ENCODE results near the gene ACADSB. TPM values are rescaled to one million over a fixed set of nuclear protein-coding genes. Genes with fewer than 3 reads are reported as not detected.

Gene ACADSB
- total RNA-seq, 4 donors from 2014 or later, result 7.5 to 13.5 (median 10.4) TPM

DNA sequence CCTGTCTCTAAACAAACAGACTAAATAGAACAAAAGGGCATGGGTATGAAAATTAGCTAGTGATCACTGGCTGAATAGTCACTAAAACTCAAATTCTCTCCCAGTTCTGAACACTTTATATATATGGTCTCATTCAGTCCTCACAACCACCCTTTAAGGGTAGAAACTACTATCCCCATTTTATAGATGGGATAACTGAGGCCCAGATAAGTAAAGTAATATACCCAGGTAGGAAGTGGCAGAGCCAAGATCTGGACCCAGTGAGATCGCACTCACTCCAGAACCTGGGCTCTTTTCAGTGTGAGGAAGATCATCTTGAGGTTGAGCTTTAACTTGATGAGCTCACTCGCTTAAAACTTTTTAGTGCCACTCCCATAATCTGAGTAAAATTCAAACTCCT, 24.1 kb upstream of the ACADSB start:
- H3K36me3 ChIP-seq, result no peaks in the 10 kb centered on the region
- no peak for TF ChIP-seq POLR2A (IDR thresholded peaks at IDR 0.05)
- TF ChIP-seq, protein P1, sequence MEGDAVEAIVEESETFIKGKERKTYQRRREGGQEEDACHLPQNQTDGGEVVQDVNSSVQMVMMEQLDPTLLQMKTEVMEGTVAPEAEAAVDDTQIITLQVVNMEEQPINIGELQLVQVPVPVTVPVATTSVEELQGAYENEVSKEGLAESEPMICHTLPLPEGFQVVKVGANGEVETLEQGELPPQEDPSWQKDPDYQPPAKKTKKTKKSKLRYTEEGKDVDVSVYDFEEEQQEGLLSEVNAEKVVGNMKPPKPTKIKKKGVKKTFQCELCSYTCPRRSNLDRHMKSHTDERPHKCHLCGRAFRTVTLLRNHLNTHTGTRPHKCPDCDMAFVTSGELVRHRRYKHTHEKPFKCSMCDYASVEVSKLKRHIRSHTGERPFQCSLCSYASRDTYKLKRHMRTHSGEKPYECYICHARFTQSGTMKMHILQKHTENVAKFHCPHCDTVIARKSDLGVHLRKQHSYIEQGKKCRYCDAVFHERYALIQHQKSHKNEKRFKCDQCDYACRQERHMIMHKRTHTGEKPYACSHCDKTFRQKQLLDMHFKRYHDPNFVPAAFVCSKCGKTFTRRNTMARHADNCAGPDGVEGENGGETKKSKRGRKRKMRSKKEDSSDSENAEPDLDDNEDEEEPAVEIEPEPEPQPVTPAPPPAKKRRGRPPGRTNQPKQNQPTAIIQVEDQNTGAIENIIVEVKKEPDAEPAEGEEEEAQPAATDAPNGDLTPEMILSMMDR (IDR thresholded peaks at IDR 0.05), result no peak
- no peak overlapping the region for H3K4me3 ChIP-seq
- H3K27ac ChIP-seq, result no peak overlapping the region
- DNase-seq, result no peak
- WGBS, 2 donors, result 91 to 93% methylated on average over 2 of the region's 2 CpGs
- intact Hi-C loops (cut with DNase I), result no loop called here
- H3K9me3 ChIP-seq, result no peaks in the 10 kb centered on the region
- H3K27me3 ChIP-seq, result no peaks in the 10 kb centered on the region
- peaks cover 4 to 17% (median 6%) of the 10 kb centered on the region in 3 donors for H3K4me1 ChIP-seq

DNA sequence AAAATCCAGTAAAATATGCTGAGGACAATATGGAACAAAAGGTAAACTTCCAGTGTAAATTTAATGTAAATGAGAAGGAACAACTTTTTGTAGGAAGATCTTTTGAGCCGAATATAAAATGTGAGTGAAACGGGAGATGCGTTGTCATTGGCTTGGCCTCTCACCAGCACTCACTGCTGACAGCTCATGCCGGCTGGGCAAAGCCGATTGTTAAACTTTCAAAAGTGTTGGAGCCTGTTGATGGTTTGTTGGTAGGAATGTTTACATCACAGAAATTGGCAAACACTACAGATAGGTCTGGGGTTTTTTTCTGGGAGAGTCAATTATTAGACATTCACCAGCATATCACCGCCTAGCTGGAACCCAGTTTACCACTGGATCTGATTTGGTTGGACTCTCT, 22.5 kb upstream of the ACADSB start:
- 70 to 77% methylated on average over 6 of the region's 6 CpGs for WGBS, 2 donors
- no peaks in the 10 kb centered on the region for H3K27me3 ChIP-seq
- H3K4me1 ChIP-seq, result peaks cover 0 to 5% (median 0%) of the 10 kb centered on the region in 3 donors
- TF ChIP-seq POLR2A (IDR thresholded peaks at IDR 0.05), result no peak
- TF ChIP-seq, protein P1 (IDR thresholded peaks at IDR 0.05), result no peak
- intact Hi-C loops (cut with DNase I), result no loop called here
- no peak overlapping the region for H3K4me3 ChIP-seq
- no peak overlapping the region for H3K27ac ChIP-seq
- no peaks in the 10 kb centered on the region for H3K9me3 ChIP-seq
- DNase-seq, result no peak
- H3K36me3 ChIP-seq, result peaks cover 0 to under 1% (median 0%) of the 10 kb centered on the region in 3 donors

DNA sequence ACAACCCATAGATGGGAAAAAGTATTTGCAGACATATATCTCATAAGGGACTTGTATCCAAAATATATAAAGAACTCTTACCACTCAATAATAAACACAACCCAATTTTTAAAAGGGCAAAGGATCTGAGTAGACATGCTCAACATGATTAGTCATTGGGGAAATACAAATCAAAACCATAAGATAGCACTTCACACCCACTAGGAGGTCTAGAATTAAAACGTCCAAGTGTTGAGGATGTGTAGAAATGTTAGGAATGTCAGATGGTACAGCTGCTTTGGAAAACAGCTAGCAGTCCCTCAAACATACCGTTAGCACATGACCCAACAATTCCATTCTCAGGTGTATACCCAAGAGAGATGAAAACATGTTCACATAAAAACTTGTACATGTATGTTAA, 20.3 kb upstream of the ACADSB start:
- DNase-seq, result no peak
- Histone ChIP-seq H3K4me3 (no peak overlapping the region), H3K27ac (no peak overlapping the region), H3K36me3 (peaks cover 0 to 22% (median 0%) of the 10 kb centered on the region in 3 donors), H3K27me3 (no peaks in the 10 kb centered on the region), H3K9me3 (no peaks in the 10 kb centered on the region), H3K4me1 (no peaks in the 10 kb centered on the region)
- intact Hi-C loops (cut with DNase I), result no loop called here
- WGBS, 2 donors, result 56 to 60% methylated on average over 2 of the region's 2 CpGs
- TF ChIP-seq POLR2A (IDR thresholded peaks at IDR 0.05), result no peak
- TF ChIP-seq, protein P1 (IDR thresholded peaks at IDR 0.05), result no peak

DNA sequence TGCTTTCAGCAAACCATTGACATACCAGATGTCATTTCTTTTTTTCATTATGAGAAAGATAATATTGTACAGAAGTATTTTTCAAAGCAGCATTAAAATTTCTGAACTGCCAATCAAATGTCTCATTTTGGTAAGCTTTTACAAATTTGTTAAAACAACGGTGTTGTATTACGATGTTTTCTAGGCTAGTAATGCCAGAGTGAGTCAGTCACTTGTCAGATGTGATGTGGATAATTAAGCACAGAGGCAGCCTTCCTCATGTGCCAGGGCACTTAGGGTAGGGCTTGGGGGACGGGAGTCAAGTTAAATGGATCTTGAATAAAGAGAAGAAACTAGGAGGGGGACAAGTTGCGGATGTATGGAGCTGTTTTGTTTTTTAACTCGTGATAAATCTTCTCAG, 18.5 kb upstream of the ACADSB start:
- intact Hi-C loops (cut with DNase I), result no loop called here
- Histone ChIP-seq H3K4me3 (no peak overlapping the region), H3K27me3 (no peaks in the 10 kb centered on the region), H3K27ac (no peak overlapping the region), H3K4me1 (no peaks in the 10 kb centered on the region), H3K9me3 (no peaks in the 10 kb centered on the region), H3K36me3 (peaks cover 0 to 40% (median 5%) of the 10 kb centered on the region in 3 donors)
- WGBS, 2 donors, result 56 to 71% methylated on average over 5 of the region's 5 CpGs
- DNase-seq, result no peak
- TF ChIP-seq POLR2A (IDR thresholded peaks at IDR 0.05), result no peak
- TF ChIP-seq, protein P1 (IDR thresholded peaks at IDR 0.05), result no peak

DNA sequence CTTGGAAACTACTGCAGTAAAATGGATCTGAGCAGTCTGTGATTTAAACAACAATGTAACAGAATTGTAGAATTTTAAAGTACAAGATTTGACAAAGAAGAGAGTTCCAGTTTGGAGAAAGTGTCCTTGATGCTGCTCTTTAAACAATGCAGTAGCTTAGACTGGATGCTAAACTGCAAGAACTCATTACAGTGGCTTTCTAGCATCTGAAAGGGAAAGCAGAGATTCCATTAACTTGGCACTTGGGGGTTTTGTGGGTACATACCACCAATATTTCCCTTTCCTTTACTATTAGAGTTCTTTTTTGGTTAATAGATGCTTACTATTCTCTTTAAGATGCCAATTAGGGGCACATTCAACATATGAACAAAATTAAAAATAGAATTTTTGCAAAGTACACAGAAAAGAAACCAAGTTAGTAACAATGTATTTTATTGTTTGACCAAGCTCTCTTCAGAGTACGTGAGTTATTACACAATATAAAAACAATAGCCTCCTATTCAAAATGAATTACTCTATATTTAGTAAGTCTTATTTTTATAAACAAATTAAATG, 16.7 kb upstream of the ACADSB start:
- 69 to 87% methylated on average over 1 of the region's 1 CpG for WGBS, 2 donors

More for the DNA sequence above, 16.7 kb upstream of the ACADSB start:
- Histone ChIP-seq H3K4me1 (no peaks in the 10 kb centered on the region), H3K4me3 (no peak overlapping the region), H3K36me3 (peaks cover 0 to 58% (median 10%) of the 10 kb centered on the region in 3 donors), H3K27me3 (no peaks in the 10 kb centered on the region), H3K9me3 (no peaks in the 10 kb centered on the region), H3K27ac (no peak overlapping the region)
- TF ChIP-seq, protein P1 (IDR thresholded peaks at IDR 0.05), result no peak
- TF ChIP-seq POLR2A (IDR thresholded peaks at IDR 0.05), result no peak
- intact Hi-C loops (cut with DNase I), result no loop called here
- DNase-seq, result no peak
